ENCODE results near the gene SLC16A9. TPM values are rescaled to one million over a fixed set of nuclear protein-coding genes. Genes with fewer than 3 reads are reported as not detected.
"Not testable (repeated sequence)": the region's sequence is repeated elsewhere in the genome, so short reads cannot be mapped to it uniquely, and the experiment has no call there.

SLC16A9 gene
- polyA plus RNA-seq, 1 donor: 43.4 TPM

DNA sequence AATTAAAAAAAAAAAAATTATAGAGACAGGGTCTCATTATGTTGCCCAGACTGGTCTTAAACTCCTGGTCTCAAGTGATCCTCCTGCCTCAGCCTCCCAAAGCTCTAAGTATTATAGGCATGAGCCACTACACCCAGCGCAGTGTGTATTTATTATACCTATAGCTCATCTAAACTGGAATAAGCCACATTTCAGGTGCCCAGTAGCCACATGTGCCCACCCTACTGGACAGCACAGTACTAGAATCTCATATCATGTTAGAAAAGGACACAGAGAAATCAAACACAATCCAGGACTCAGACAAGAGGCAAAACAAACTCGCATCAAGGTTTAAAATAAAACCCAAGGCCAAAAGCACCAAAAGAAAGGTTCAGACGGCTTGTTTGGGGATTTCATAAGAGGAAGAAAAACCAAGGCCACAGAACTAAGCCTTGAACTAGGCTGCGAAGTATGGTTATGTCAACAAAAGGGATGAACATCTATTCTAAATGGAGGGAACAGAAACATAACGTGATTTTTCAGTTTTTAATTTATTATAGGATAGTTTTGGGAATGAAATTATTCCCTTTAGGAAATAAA is 32.3 kb downstream of the SLC16A9 start:
- DNase-seq: no peak

DNA sequence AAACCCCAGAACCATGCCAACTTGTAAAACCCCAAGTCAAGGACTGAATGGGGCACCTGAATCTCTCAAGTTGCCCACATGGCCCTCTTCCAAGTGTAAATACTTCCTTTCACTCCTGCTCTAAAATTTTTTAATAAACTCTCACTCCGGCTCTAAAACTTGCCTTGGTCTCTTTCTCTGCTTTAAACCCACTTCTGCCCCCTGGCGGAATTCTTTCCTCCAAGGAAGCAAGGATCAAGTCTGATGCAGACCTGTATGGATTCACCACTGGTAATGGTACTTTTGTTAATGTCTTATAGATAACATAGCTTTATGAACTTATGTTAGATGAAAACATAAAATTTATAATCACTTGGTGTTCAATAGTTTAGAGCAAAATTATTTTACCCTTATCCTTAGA is 33.8 kb downstream of the SLC16A9 start:
- no peak for DNase-seq

- no peak for DNase-seq
Measured at GRCh38 chr10:59674215-59674836, 35.3 kb downstream of the SLC16A9 start.

- no peak for DNase-seq
Measured at GRCh38 chr10:59672150-59672875, 37.3 kb downstream of the SLC16A9 start.

DNA sequence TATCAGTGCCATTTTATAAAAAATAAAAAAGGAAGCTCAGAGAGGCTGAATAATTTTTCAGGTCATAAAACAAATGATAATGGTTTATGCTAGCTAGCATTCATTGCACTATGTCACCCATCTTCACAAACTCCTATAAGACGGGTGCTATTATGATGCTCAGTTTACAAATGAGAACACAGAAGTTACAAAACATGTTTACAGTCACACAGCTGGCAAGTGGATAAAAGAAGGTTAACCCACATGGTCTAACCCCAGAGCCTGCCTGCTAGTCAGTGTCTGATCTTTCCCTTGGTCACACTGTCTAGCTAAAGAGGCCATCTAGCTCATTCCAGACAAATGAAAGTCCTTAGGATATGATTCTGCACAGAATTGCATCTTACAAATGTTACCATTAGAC is 39.4 kb downstream of the SLC16A9 start:
- no peak for DNase-seq

GRCh38 chr10:59668096-59668495 is 41.6 kb downstream of the SLC16A9 start:
- DNase-seq: no peak

DNA sequence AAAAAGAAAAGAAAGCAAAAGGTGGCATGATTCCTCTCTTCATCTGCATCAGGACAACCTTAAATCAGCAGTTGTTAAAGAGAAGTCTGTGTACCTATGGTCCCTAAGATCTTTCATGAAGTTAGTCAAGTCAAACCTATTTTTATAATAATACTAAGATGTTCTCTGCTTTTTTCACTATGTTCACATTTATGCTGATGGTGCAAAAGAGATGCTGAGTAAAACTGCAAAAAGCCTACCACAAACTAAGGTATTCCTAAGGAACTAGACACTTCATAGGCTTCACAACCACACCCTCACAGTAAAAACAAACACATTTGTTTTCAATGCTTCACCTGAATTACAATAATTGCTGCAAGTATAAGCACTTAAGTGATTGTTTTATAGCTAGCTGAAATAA is 43.3 kb downstream of the SLC16A9 start:
- DNase-seq: no peak

- not testable (repeated sequence) for DNase-seq
Measured at GRCh38 chr10:59663213-59663612, 46.4 kb downstream of the SLC16A9 start.

GRCh38 chr10:59657724-59658123 is 51.9 kb downstream of the SLC16A9 start:
- DNase-seq: no peak

DNA sequence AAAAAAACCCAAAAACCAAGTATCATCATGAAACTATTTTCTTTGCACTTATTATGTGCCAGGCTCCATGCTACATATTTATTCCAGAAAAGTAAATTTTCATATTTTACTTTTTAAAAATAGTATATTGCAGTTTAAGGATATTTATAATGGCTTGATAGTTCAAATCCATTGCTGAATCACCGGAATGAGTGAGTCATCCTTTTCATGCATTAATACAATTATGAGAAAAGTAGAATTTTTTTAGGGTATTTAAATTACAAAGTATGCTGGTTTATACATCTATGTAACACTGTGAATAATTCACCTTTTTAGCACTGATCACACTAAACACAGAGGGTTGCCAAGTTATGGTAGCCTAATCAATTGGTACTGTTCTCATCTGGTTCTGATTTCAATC is 54.3 kb downstream of the SLC16A9 start:
- DNase-seq: no peak

DNA sequence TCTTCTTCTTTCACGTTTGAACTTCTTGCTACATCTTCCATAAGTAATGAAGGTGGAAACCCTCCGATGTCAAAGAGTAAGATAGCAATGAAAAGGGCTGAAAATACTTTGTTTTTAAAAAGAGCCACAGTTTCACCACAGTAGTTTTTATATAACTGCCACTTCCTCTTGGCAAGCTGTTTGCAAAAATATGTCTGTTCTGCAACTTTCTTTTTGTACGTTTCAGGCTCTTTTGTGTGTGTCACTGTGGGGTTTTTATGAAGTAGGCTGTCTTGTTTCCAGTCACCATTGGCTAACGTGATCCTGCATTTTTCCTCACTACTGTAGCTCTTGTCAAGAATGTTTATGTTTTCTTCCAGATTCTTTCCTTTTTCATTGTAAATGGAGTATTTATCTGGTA is 55.6 kb downstream of the SLC16A9 start:
- DNase-seq: no peak

GRCh38 chr10:59651902-59652301 is 57.7 kb downstream of the SLC16A9 start:
- no peak for DNase-seq

GRCh38 chr10:59649606-59650346 is 59.9 kb downstream of the SLC16A9 start:
- DNase-seq: no peak

DNA sequence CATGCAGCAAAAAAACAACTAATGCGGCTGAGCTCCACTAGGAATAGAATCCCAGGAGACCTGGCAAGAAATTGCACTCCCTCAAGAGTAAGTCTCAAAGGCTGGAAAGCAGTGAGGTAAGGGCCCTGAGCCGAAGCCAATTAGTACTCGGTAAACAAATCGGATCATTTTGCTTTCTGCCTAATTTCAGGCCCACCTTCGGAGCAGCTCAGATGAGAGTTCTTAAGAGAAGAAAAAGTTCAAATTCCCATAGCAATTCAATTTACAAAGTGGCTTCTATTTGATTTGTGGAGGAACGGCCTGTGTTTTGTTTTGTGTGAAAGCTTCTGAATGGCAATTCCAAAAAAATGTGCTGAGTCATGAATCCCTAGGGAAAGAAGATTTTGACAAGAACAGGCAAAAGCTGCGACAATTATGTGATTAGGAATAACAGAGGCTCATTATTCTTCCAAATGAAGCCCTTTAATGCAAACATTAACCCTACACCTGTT is 60.9 kb downstream of the SLC16A9 start:
- DNase-seq: no peak

DNA sequence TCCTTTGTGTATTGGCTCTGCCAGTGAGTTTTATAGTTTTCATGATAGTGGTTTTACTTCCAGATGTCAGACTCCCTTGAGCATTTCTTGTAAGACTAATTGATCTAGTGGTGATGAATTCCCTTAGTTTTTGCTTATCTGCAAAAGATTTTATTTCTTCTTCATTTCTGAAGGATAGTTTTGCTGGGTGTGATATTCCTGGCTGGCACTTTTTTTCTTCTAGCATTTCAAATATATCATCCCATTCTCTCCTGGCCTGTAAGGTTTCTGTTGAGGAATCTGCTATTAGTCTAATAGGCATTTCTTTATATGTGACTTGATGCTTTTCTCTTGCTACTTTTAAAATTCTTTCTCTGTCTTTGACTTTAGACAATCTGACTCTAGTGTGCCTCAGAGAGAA is 64.8 kb downstream of the SLC16A9 start:
- no peak for DNase-seq

DNA sequence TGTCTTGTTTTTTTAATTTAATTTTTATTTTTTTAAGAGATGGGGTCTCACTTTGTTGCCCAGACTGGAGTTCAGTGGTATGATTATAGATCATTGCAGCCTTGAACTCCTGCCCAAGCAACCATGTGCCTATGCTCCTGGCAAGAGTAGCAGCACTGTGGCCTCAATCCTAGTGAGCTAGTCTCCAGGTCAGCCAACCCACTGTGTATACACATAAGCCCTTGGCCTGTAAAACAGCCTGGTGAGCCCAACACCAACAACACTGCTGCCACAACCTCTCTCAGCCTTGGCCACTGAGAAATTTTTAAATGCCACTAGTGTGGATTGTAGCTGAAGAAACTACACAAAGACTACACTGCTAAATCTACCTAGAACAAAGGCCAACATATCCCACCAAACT is 68.0 kb downstream of the SLC16A9 start:
- DNase-seq: not testable (repeated sequence)

GRCh38 chr10:59635502-59636290 is 74.0 kb downstream of the SLC16A9 start:
- no peak for DNase-seq

DNA sequence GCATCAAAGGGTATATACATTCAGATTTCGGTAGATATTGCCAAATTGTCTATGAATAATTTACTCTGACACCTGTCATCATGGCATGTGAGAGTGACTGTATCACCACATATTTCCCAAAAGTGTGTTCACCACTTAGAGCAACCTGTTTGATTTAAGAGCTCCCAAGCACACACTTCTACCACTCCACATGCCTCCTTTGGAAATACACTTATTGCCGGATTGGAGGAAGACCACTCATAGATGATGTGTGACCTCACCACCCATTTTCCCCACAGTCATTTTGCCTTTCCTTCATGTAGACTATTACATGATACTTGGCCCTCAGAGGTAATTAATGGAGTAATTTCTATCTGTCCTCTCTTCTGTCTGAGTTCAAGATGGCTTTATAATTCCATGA is 75.5 kb downstream of the SLC16A9 start:
- no peak for DNase-seq

DNA sequence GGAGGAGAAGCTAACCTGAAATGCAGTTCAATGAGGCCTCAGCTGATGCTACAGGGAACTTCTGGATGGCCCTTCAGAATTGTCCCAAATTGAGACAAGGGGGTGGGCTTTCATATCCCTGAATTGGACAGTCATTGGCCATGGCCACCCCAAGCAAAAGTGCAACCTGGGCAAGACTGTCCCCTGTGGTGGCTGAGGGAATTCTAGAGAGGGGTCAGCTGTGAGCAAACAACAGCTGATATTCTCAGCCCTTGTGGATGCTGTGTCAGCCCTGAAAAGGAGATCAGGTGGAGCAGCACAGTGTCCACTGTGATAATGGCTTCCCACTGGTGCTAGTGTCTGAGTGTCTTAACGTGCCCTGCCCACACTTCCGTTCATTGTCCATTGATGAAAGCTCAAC is 76.6 kb downstream of the SLC16A9 start:
- DNase-seq: no peak

DNA sequence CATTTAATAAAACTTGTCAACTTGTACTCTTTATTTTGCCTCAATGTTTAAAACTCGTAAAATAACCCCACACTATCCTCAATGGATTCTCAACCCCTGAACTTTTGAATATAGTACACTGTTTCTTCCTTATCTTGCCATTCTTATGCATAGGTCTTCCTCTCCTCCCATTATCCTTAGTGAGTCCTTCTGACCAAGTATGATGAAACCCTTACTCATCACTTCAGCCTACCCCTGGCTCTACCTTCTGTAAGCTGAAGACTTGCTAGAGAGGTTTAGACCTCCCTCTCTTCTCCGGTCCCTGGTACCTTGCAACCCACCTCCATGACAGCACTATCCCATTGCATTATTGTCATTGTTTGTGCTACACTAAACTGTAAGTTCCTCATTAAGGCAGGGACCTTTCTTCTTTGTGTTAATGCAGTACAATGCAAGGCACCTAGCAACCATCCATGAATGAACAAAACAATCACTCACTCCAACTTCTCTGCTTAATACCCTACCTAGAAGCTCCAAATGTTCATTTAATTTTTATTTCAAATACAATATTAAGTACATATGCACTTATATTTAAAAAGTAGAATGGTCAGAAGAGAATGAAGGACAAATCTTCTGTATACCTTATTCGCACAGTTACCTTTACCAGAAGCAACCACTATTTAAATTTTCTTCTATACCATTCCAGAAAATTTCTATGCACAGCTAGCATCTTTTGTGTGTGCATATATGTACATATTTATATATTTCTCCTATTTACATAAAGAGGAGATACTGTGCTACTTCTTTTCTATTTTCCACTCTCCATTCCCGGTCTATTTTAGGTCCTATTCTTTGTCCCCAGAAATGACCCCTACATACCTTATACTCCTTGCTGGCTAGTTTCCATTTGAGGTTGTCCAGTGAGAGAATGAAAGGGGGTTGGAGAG is 77.5 kb downstream of the SLC16A9 start:
- DNase-seq: no peak

DNA sequence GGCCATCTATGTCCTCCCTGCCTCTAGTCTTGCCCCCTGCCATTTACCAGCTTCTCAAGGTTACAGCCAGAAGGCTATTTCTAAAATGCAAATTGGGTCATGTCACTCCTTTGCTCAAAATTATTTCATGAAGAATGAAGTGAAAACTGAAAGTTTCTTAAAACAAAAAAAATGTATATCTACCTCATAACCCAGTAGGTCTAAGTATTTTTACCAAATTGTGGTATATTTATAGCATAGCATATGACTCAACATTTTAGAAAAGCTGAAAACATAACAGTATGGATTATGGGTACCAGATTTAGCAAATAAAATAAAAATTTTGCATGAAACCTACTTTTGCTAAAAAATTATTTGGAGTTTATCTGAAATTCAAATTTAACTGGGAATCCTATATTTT is 78.4 kb downstream of the SLC16A9 start:
- DNase-seq: no peak

Measured in left kidney (tissue), 2 donors.